GM19351 (cell line): ENCODE measurements around the gene MAGEB2.
"Not testable (repeated sequence)": the region's sequence is repeated elsewhere in the genome, so short reads cannot be mapped to it uniquely, and the experiment has no call there.

Source experiments
- ATAC-seq: cut with Tn5 transposase; IDR thresholded peaks from one replicate; pipeline ENCODE4 v1.9.1; 2021; ENCODE audit warnings: mild to moderate bottlenecking, moderate library complexity; ENCODE audit not compliant: unreplicated experiment

Gene MAGEB2, protein sequence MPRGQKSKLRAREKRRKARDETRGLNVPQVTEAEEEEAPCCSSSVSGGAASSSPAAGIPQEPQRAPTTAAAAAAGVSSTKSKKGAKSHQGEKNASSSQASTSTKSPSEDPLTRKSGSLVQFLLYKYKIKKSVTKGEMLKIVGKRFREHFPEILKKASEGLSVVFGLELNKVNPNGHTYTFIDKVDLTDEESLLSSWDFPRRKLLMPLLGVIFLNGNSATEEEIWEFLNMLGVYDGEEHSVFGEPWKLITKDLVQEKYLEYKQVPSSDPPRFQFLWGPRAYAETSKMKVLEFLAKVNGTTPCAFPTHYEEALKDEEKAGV

DNA sequence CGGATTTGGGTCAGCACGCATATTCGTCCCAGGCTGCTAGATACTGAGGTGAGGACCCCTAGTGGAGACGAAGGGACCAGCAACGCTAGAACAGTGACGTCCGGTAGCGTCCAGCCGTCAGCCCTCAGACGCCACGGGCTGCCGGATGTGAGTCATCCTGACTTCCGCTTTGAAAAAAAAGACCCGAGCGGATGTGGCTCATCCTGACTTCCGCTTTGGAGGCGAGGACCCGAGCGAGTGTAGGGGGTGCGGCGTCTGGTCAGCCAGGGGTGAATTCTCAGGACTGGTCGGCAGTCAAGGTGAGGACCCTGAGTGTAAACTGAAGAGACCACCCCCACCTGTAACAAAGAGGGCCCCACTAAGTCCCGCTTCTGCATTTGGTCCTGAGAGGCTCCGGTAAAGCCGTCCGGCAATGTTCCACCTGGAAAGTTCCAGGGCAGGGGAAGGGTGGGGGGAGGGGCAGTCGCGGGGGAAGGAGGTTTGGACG lies at the start of gene MAGEB2:
TSS of gene MAGEB2 (plus strand) at position 207 of the 487 bp plus-strand sequence. CDS start 3,018 bp downstream, outside the sequence.
- ATAC-seq: no peak

DNA sequence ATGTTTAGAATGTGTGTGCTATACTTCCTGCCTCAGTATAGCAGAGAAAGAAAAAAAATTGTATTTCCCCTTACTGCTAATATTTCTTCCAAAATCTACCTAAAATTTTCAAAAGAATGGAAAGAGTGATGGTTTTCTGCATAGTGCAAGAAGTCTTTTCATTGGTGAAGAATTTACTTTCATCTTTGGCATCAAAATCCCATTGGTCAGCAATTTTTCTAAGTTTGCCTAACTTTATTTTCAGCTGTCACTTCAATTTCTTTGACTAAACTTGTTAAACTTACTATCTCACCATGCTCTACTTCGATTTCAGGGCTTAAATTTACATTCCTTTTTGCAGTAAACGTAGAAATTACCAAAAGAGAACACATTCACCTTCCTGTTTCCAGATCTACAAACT lies 44.5 kb upstream of the MAGEB2 start:
- no peak for ATAC-seq

DNA sequence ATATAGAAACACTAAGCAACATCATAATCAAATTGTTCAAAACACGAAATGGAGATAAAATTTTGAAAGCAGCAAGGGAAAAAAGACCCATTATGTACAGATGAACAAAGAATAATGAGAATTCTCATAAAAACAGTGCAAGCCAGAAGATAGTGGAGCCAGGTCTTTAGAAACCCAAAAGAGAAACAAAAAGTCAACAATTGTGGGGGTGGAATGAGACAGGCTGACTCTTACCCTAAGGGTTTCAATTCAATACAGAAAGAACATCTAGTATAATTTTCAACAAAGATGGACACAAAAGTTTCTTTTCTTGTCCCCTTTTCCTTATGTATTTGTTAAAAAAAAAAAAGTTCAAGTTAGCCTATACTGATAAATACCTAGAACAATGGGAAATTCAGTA lies 34.0 kb upstream of the MAGEB2 start:
- peak; percentile 74 for ATAC-seq

DNA sequence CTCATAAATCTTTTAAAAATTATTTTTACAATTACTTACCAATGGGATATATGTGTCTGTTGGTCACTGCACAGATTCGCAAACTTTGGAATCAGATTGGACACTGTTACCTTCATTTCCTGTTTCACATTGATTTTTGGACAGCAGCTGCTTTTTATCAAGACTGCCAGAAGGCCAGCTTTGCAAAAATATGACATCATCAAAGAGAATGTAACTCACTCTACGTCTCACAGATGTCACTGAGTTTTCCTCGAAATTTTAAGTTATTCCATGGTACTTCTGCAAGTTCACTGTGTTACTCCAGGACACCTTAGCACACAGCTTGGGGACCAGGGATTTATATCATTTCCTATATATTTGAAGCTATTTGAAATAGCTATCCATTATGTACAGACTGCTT lies 31.8 kb upstream of the MAGEB2 start:
- no peak for ATAC-seq

DNA sequence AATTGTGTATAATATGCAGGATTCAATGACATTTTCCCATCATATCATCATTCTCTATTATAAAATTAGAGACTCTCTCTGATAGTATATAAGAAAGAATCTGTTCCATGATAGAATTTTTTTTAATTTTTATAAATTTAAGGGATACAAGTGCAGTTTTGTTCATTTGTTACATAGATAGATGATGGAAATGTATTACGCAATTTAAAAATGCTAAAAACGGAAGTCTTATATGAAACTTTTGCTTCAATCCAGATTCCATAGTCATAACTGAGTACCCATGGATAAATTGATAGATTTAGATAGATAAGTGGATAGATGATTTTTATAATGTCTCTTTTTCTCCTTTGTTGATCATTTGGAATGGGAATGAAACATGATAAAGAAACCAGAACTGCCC lies 24.9 kb upstream of the MAGEB2 start:
- ATAC-seq: no peak

DNA sequence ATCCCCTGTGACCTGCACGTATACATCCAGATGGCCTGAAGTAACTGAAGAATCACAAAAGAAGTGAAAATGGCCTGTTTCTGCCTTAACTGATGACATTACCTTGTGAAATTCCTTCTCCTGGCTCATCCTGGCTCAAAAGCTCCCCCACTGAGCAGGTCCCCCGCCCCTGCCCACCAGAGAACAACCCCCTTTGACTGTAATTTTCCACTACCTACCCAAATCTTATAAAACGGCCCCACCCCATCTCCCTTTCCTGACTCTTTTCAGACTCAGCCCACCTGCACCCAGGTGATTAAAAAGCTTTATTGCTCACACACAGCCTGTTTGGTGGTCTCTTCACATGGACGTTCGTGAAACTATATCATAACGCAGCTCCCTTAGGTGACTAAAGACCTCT lies 21.5 kb upstream of the MAGEB2 start:
- not testable (repeated sequence) for ATAC-seq

DNA sequence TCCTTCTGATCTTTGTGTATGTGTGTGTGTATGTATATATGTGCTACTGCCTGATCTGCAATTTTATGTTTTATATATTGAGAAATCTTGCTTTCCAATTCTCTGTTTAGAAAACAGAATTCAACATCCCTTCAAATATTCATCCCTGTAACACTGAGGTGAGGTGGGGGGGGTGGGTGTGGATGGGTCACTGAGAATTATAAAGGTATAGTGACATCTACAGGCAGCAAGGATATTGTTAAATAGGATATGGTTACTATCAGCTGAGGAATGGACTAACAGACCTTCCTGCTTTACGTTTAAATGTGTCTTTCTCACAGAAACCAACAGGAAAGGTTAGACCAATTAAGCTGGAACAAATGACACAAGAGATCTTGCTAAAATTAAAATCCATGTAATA lies 19.0 kb upstream of the MAGEB2 start:
- peak; percentile 85 for ATAC-seq

DNA sequence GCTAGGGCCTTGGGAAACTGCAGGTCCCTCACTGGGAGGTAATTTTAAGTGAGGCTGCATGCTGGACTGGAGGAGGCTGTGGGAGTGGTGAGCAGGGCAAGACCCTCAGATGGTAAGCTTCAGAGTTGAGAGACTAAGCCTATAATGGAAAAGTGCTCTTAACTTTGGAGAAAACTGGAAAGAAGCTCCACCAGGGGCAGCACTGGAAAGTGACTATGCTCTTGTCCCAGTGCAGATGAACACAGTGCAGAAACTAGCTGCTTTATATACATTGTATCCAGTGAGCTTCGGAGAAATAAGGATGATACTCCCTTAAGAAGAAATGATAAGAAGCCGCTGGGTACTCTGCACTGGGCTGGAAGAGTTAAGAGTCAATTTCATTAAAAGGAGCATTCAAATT lies 3.2 kb upstream of the MAGEB2 start:
- no peak for ATAC-seq

DNA sequence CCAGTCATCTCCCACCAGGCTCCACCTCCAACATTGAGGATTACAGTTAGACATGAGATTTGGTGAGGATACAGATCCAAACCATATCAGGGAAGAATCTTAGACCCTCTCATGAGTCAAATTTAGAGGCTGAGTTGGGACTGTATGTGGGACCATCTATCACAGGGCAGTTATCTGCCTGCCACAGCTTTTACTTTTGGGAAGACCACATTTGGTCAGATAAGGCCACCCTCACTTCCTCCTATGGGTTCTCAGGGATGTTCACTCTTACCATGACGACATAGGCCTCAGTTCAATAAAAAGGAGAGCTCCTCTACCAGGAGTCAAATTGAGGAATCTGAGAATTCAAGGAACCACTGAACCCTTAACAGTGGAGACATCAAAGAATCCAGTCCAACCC lies 2.1 kb downstream of the MAGEB2 start:
- ATAC-seq: no peak

DNA sequence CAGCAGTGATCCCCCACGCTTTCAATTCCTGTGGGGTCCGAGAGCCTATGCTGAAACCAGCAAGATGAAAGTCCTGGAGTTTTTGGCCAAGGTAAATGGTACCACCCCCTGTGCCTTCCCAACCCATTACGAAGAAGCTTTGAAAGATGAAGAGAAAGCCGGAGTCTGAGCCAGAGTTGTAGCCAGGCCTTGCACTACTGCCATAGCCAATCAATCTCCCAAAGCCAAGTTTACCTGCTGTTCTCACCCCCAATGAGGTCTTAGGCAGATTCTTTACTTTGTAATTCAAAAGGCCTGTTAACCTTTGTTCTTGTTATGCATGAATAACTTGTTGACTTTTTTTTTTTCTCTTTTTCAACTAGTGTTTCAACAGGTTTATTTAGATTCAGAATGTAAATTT lies 4.0 kb downstream of the MAGEB2 start:
- ATAC-seq: no peak

DNA sequence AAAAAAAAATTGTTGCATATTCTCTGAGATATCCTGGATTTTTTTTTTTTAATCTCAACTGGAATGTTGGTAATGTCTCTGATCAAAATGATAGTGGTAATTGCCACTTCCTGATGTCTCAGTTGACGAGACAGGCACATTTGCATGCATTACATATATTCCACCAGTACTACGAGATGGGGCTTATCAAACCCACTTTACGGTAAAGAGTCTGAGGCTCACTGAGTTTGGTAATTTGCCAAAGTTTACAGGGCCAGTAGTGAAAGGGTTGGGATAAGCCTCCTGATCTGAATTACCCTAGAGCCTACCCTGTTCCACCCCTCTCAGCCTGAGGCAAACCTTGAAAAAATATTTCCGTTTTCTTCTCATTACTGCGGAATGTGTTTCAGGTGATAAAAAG lies 5.3 kb downstream of the MAGEB2 start:
- no peak for ATAC-seq

DNA sequence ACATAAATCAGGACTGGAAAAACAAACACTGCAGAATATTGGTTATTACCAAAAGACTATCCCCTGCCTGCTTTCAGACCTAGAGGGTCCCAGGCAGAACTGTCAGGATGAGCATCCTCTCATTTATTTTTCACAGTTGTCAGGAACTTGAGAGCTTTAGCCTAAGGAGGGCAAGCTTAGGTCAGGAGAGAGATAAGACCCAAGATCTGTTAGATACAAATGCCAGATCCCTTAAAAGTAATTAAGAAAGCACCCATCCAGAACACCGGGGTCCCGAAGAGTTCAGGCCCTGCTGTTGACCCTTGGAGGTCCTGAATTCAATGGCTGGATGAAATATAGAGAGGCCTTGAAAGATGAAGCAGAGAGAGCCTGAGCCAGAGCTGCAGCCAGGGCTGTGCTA lies 9.2 kb downstream of the MAGEB2 start:
- ATAC-seq: no peak

DNA sequence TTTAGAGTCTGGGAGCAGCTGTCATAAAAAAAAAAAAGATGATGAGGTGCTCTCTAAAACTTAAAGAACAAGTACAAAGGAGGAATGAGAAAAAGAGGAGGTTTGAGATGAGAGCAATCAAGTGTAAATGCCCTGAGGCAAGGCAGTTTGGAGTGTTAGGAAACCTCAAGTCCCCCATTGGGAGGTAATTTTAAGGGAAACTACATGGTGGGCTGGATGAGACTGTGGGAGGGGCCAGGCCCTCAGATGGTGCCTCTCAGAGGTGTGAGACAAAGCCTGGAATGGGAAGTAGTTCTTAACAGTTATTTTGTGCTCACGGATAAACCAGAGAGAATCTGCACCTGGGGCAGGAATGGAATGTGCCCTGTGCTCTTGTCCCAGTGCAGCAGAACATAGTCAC lies 13.2 kb downstream of the MAGEB2 start:
- ATAC-seq: no peak

DNA sequence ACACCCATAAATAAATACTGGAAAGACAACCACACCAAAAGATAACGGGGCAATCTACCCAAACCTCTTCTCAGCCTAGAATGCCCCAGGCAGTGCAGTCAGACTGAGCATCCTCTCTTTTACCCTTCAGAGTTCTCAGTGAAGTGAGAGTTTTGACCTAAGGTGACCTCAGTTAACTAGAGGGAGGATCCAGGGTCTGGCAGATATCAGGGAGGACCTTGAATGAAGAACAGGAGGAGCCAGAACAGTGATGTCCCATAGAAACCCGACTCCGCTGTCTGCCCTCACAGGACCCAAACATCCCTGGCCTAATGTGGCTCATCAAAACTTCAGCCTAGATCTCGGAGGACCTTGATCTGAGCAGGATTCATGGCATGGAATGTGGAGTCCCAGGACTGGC lies 15.0 kb downstream of the MAGEB2 start, which contains the start of gene MAGEB3:
TSS of gene MAGEB3 (plus strand) at position 263 of the 400 bp plus-strand sequence. CDS start 5,268 bp downstream, outside the sequence.
- no peak for ATAC-seq

DNA sequence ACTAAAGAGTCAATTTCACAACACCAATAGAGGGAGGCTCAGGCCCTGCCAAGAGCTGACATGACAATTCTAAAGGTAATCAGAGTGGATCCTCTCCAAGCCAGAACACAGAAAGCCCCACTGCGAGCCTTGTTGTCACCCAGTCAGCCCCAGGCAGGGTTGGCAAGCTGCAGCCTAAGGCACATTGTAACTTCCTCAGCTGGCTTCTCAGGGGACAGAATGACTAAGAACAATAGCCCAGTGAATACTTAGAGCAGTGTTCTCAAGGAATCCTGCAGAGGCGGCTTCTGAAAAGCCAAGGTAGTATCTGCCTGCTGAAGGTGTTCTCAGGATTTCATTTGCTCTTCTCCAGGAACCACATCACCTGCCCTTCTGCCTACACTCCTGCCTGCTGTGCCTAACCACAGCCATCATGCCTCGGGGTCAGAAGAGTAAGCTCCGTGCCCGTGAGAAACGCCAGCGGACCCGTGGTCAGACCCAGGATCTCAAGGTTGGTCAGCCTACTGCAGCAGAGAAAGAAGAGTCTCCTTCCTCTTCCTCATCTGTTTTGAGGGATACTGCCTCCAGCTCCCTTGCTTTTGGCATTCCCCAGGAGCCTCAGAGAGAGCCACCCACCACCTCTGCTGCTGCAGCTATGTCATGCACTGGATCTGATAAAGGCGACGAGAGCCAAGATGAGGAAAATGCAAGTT lies 26.5 kb downstream of the MAGEB2 start, which contains the start of gene MAGEB4:
TSS of gene MAGEB4 (plus strand) at position 277 of the 692 bp plus-strand sequence. CDS start at position 413, 136 bp downstream.
- ATAC-seq: no peak

DNA sequence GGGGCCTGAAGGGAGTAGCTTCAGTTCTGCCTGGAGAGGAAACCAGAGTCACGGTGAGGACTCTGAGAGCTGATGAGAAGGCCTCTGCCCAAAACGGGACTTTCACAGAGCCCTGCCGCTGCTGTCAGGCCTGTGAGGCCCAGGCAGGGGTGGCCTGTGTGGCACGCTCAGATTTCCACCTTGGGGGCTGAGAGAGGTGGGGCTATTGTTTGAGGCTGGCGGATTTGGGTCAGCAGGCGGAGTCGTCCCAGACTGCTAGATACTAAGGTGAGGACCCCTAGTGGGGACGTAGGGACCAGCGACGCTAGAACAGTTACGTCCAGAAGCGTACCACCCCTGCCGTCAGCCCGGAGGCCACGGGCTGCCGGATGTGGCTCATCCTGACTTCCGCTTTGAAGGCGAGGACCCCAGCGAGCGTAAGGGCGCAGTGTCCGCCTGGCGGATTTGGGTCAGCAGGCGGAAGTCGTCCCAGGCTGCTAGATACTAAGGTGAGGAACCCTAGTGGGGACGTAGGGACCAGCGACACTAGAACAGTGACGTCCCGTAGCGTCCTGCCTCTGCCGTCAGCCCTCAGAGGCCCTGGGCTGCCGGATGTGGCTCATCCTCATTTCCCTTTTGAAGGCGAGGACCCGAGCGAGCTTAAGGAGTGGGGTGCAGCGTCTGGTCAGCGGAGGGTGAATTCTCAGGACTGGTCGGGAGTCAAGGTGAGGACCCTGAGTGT lies 31.6 kb downstream of the MAGEB2 start, which contains the start of gene MAGEB1:
TSS of gene MAGEB1 (plus strand) at position 378 of the 721 bp plus-strand sequence. CDS start 3,348 bp downstream, outside the sequence.
- ATAC-seq: no peak

DNA sequence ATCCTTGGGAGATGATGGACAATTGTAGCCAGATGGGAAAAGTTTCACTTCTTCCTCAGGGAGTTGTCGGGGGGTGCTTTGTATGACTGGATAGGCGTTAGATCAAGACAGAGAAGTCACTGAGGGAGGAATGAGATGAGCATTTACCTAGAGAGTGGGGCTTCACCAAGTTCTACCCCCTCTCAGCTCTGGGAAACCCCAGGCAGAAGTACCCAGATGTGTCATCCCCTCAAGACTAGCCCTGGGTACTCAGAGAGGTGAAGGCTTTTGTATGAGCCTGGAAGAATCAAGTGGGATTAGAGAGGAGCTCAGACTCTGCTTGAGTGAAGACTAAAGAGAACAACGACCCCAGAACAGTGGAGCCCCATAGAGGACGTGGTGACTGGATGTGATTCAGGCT lies 33.5 kb downstream of the MAGEB2 start:
- ATAC-seq: peak; percentile 51

DNA sequence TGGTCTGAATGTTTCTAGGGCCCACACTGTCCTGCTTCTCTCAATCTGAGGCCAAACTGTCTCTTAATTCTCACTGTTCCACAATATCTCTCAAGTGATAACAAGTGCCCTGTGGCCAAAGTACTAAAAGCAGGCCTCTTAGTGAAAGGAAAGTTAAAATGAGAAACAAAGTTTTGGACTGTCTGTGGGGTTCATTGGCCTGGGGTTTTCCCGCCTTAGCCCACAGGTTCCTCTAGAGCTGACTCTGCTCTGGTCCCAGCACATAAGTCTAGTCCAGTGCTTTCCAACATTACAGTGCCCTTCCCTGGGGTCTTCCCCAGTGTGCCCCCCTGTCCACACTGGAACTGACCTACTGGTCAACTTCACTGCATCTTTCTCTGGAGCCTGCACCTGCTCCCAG lies 37.9 kb downstream of the MAGEB2 start:
- ATAC-seq: peak; percentile 85

DNA sequence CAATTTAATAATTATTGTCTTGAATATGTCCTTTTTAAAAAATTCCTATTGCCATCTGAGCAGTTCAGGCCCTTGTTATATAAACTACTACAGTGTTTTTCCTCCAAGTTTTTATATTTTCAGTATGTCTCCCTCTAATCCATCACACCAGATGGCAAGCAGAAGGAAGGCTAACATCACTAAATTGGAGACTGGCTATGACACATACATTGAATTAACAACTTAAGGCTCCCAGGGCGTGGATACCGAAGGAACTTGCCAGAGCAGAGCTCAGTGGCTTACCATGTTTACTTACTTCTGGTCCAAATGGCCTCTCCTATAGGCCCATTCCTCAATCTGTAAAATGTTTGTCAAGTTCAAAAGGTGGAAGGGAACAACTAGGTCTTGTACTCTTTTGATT lies 44.6 kb downstream of the MAGEB2 start:
- no peak for ATAC-seq

DNA sequence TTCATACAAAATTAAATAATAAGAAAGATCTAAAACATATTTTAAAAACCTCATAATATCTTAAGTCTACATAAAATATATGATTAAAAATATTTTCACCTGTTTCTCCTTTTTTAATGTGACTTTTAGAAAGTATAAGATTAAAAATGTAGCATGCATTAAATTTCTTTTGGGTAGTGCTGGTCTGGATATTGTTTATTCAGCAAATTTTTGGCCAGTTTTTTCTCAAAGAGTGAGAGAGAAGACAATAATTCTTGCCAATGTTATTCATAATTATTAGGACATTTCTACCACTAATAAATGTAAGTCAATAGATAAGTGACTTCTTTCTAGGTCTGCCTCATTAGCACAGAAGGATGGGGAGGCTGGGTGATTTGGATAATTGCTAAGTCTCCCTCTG lies 45.6 kb downstream of the MAGEB2 start:
- ATAC-seq: no peak

DNA sequence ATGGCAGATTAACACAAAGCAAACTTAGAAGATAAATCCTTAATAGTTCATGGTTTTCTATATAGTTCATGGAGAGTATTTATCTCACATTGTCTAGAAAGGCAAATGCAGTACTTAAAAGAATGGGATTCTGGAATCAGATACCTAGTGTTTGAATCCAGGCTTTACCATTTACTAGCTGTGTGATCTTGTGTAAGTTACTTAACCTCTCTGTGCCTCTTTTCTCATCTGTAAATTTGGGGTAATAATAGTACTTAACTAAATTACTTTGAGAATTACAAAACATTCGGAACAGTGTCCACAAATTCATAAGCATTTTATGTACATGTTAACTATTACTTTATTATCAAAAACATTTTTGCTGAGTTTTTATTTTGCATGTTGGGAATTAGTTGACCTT lies 47.4 kb downstream of the MAGEB2 start:
- no peak for ATAC-seq
